Stimulated activated CD8-positive, alpha-beta memory T cell treated with anti-CD3 and anti-CD28 coated beads, Interleukin-7, amount 100 ng/mL, for 48 hours (primary cell): ENCODE data around the gene GPALPP1.
"Not testable (repeated sequence)": the region's sequence is repeated elsewhere in the genome, so short reads cannot be mapped to it uniquely, and the experiment has no call there.

ENCODE experiments used
- DNase-seq, 2 donors: peaks; one replicate each; pipeline ENCODE4 v3.0.0-alpha.2; 2020; ENCODE audit warnings: low read depth in 1 of 2; ENCODE audit errors: extremely low read depth in 1 of 2

The GPALPP1 gene

GRCh38 chr13:44989071-44989889 lies at the start of gene GPALPP1, which contains the start of gene NUFIP1:
TSS of gene GPALPP1 (plus strand) at chr13:44989538. CDS start at chr13:44989655, 117 bp downstream.
TSS of gene NUFIP1 (minus strand) at chr13:44989471. CDS start at chr13:44989436, 35 bp downstream.
- DNase-seq = peak; percentile 84 to 94

- DNase-seq = not testable (repeated sequence)
Observed at GRCh38 chr13:44943411-44943810, 45.9 kb upstream of the GPALPP1 start.

- no peak for DNase-seq
Observed at GRCh38 chr13:44951184-44951583, 38.2 kb upstream of the GPALPP1 start.

GRCh38 chr13:44952671-44953070 lies 36.7 kb upstream of the GPALPP1 start:
- no peak for DNase-seq

GRCh38 chr13:44954224-44954623 lies 35.1 kb upstream of the GPALPP1 start:
- no peak for DNase-seq

- DNase-seq = no peak
Observed at GRCh38 chr13:44955406-44955805, 33.9 kb upstream of the GPALPP1 start.

GRCh38 chr13:44961997-44962396 lies 27.3 kb upstream of the GPALPP1 start:
- DNase-seq = no peak

GRCh38 chr13:44967704-44968433 lies 21.5 kb upstream of the GPALPP1 start:
- DNase-seq = no peak

GRCh38 chr13:44968434-44968815 lies 20.9 kb upstream of the GPALPP1 start:
- DNase-seq = no peak

- DNase-seq = no peak
Observed at GRCh38 chr13:44969551-44970484, 19.5 kb upstream of the GPALPP1 start.

GRCh38 chr13:44971656-44972595 lies 17.4 kb upstream of the GPALPP1 start:
- DNase-seq = no peak

- DNase-seq = no peak
Observed at GRCh38 chr13:44972956-44973581, 16.3 kb upstream of the GPALPP1 start.

GRCh38 chr13:44974056-44974793 lies 15.1 kb upstream of the GPALPP1 start:
- no peak for DNase-seq

- DNase-seq = no peak
Observed at GRCh38 chr13:44976196-44976595, 13.1 kb upstream of the GPALPP1 start.

- DNase-seq = no peak
Observed at GRCh38 chr13:44976949-44977583, 12.3 kb upstream of the GPALPP1 start.

GRCh38 chr13:44978328-44978727 lies 11.0 kb upstream of the GPALPP1 start:
- DNase-seq = no peak

GRCh38 chr13:44989941-44990340 lies 603 bp downstream of the GPALPP1 start:
- no peak for DNase-seq

GRCh38 chr13:45003417-45003816 lies 14.1 kb downstream of the GPALPP1 start:
- DNase-seq = no peak
